GM23248 (cell line): ENCODE results near the gene PTPRE.

ENCODE experiments used
- EZH2 ChIP-seq: fragments of 200-600 bp; sonication (generic); IDR thresholded peaks from 2 replicates; pipeline ENCODE4 v1.6.1; 2018; ENCODE audit warnings: antibody characterized with exemption, mild to moderate bottlenecking; ENCODE audit not compliant: insufficient read depth, poor library complexity, severe bottlenecking
- EZH2phosphoT487 ChIP-seq: fragments of 200-600 bp; sonication (generic); IDR thresholded peaks from 2 replicates; pipeline ENCODE4 v1.6.1; 2018; ENCODE audit warnings: antibody characterized with exemption, moderate library complexity, mild to moderate bottlenecking, low read depth; ENCODE audit not compliant: insufficient read depth

- TF ChIP-seq EZH2phosphoT487 (no peak), EZH2 (no peak)
These were observed 92.6 kb downstream of the PTPRE start for GRCh38 chr10:127999297-128000129.
